ENCODE measurements around the gene ADCY7.

Gene ADCY7

DNA sequence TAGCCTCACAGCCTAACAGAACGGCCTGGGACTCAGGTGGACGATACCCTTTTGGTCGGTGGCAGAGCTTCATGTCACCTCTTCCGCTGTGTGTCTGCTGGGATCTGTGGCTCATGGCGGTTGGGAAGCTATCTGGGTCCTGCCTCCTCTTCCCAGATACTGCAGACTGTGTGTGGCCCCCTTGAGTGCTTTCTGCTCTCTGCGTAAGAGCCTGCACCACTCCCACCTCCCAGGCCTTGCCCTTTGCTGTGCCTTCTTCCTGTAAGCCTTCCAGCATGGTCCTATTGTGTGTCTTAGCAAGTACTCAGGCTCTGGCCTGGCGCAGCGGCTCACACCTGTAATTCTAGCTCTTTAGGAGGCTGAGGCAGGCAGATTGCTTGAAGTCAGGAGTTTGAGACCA is 17.5 kb upstream of the ADCY7 start:
- no peak for DNase-seq (ENCODE audit: low spot score)

DNA sequence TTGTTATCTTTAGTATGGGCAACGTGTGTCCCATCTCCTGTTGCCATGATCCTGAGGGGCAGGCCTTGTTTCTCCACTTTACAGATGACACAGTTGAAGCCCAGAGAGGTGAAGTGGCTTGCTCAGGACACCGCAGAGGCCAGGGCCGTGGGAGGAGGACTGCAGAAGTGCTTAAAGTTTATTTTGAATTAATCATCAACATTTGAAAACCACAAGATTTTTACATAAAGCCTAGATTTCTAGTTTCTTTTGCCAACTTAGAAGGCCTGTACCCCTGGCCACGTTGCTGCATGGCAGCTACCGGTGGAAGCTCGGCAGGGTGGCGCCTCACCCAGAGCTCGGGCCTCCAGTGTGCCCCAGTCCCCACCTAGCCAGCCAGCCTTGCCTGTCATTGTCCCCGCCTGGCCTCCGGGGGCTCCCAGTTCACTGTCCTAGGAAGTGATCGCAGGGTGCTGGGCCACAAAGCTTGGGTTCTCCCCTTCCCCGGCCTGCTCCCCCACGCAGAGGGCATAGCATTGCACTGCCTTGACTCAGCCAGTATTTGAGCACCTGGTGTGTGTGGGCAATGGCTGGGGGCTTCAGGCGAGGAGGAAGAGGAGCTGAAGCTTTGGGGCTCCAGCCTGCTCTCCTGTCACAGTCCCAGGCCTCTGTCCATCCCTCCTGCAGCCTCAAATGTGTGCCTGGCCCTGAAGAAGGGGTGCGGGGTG is 14.8 kb upstream of the ADCY7 start:
- DNase-seq (ENCODE audit: low spot score) = peak; percentile 88

- no peak for DNase-seq (ENCODE audit: low spot score)
Observed at GRCh38 chr16:50252082-50252611, 14.2 kb upstream of the ADCY7 start.

- DNase-seq (ENCODE audit: low spot score) = no peak
Observed at GRCh38 chr16:50252874-50253513, 13.4 kb upstream of the ADCY7 start.

- no peak for DNase-seq (ENCODE audit: low spot score)
Observed at GRCh38 chr16:50253514-50253910, 12.8 kb upstream of the ADCY7 start.

GRCh38 chr16:50254072-50254471 is 12.3 kb upstream of the ADCY7 start:
- no peak for DNase-seq (ENCODE audit: low spot score)

DNA sequence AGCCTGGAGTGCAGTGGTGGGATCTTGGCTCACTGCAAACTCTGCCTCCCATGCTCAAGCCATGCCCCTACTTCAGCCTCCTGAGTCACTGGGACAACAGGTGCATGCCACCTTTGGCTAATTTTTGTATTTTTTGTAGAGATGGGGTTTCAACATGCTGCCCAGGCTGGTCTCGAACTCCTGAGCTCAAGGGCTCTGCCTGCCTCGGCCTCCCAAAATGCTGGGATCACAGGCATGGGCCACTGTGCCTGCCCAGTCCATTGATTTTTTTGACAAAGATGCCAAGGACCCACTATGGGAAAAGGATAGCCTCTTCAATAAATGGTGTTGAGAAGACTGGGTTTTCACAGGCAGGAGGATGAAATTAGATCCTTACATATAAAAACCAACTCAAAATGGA is 10.8 kb upstream of the ADCY7 start:
- DNase-seq (ENCODE audit: low spot score) = no peak

- no peak for DNase-seq (ENCODE audit: low spot score)
Observed at GRCh38 chr16:50256604-50257003, 9.7 kb upstream of the ADCY7 start.

GRCh38 chr16:50257876-50258275 is 8.5 kb upstream of the ADCY7 start:
- DNase-seq (ENCODE audit: low spot score) = no peak

GRCh38 chr16:50259334-50260205 is 6.8 kb upstream of the ADCY7 start:
- DNase-seq (ENCODE audit: low spot score) = no peak

GRCh38 chr16:50260206-50261159 is 5.9 kb upstream of the ADCY7 start:
- no peak for DNase-seq (ENCODE audit: low spot score)

DNA sequence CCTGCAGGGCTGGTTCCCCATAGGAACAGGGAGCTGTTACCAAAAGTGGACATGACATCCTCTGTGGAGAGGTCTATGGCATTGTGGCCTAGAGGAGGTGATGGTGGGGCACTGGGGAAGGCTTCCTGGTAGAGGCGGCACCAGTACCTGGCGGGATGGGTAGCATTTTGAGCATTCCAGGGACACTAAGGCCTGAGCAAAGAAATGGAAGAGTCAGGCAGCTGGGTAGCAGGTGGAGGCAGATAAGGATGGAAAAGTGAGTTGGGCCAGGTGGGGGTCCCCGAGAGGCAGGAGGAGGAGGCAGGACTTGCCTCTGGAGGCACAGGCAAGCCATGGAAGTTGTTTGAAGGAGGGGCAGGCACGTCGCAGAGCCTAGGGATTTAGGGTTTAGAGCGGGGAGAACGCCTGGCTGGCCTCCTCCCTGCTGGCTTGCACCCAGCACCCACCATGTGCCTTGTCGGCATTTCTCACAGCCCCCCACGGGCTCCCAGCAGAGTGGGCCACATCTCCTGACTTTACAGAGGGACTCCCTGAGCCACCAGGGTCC is 5.1 kb upstream of the ADCY7 start:
- no peak for DNase-seq (ENCODE audit: low spot score)

- DNase-seq (ENCODE audit: low spot score) = no peak
Observed at GRCh38 chr16:50261707-50262235, 4.6 kb upstream of the ADCY7 start.

- no peak for DNase-seq (ENCODE audit: low spot score)
Observed at GRCh38 chr16:50263060-50263909, 3.1 kb upstream of the ADCY7 start.

DNA sequence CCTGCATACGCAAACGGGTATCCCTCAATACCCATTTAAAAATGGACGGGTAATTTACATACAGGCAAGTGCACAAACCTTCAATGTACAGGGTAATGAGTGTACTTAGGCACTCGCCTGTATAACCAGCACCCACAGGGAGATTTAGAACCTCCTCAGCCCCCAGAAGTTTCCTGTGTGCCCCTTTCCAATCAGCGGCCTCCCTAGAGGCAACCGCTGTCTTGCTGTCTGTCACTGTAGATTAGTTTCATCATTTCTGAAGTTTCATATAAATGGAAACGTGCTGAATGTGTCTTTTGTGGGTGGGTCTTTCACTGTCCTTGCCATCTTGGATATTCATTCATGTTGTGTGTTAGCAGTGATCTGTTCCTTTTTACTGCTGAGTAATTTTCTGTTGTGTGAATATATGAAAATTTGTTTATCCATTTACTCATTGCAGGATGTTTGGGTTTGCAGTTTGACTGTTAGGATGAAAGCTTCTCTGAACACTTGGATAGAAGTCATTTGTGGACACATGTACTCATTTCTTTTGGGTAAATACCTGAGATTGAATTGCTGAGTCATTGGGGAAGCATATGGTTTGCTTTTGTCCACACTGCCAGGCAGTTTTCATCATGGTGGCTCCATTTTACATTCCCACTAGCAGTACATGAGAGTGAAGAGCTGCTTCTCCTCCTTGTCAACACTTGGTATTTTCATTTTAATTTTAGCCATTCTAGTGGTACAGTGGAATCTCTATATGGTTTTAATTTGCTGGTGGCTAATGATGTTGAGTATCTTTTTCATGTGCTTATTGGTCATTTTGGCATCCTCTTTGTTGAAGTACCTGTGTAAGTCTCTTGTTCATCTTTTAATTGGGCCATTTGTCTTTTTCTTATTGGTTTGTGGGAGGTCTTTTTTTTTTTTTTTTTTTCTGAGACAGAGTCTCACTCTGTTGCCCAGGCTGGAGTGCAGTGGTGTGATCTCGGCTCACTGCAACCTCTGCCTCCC is 2.1 kb upstream of the ADCY7 start:
- no peak for DNase-seq (ENCODE audit: low spot score)

DNA sequence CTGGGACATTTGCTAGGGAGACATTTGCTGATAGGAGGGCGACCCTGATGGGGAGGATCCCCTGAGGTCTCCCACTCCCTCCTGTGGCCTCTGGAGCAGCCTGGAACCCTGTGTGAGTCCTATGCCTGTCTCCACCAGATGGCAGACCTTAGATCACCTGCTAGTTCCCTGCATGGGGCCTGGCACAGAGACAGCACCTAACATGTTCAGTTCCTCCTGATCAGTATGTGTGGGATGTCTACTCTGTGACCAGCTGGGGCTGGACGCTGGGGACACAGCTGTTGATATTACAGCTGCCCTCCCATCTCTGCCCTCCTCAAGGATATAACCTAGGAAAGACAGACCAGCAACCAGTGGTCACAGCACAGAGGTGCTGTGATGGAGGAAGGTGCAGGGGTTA is 1.1 kb upstream of the ADCY7 start:
- no peak for DNase-seq (ENCODE audit: low spot score)

GRCh38 chr16:50265716-50266336 is 525 bp upstream of the ADCY7 start:
- DNase-seq (ENCODE audit: low spot score) = no peak

DNA sequence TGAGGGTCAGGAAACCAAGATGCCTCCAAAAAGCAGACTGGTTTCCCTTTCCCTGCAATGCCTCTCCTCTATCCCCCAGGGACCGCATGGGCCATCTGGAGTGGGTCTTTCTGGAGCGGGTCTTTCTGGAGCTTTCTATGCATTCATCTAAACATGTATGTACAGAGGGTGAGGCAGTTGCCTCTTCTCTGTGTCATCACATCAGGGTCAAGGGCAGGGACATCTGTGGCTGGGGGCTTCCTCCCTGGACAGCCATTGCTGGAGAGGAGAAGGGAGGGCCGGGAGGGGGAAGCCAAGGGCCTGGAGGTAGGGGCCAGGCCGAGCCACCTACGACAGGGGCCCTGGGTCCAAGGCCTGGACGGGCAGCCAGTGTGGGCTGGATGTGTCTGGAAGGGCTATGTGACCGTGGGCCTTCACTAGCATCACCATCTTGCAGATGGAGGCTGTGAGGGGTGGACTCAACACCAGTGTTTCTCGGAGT is 840 bp downstream of the ADCY7 start:
- no peak for DNase-seq (ENCODE audit: low spot score)

All from hepatic stellate cell (primary cell).